GM13977 (cell line): ENCODE measurements around the gene ROMO1.

ENCODE experiments used
- DNase-seq: peaks from one replicate; pipeline ENCODE4 v3.0.0; 2012; ENCODE audit warnings: low spot score
- CTCF ChIP-seq: IDR thresholded peaks from 2 replicates; pipeline ENCODE4 v1.5.1; 2012; ENCODE audit warnings: mild to moderate bottlenecking, control low read depth; ENCODE audit not compliant: insufficient read depth; ENCODE audit errors: extremely low read depth, missing control alignments
- in situ Hi-C: fragments of 300-500 bp; cut with MboI; formaldehyde crosslinking; loops from one replicate; pipeline ENCODE4 v1.12.0; 2022; ENCODE audit warnings: low sequenced_read_pairs, low pct_unique_long_range_greater_than_20kb, mixed read lengths, inconsistent platforms; ENCODE audit not compliant: unreplicated experiment

Gene ROMO1

GRCh38 chr20:35695978-35696377, 3.2 kb upstream of the ROMO1 start:
- in situ Hi-C loops: no loop called here
- no peak for DNase-seq
- no peak for TF ChIP-seq CTCF

- in situ Hi-C loops: no loop called here
- TF ChIP-seq CTCF: no peak
- no peak for DNase-seq
Measured at GRCh38 chr20:35697696-35698297, 1.4 kb upstream of the ROMO1 start.

- in situ Hi-C loops: no loop called here
- peak; percentile 50 for DNase-seq
- no peak for TF ChIP-seq CTCF
Measured at GRCh38 chr20:35698298-35699126, 693 bp upstream of the ROMO1 start.

GRCh38 chr20:35699957-35700624, 886 bp downstream of the ROMO1 start:
- TF ChIP-seq CTCF: no peak

GRCh38 chr20:35700625-35701148, 1.5 kb downstream of the ROMO1 start:
- TF ChIP-seq CTCF: no peak
- no peak for DNase-seq
- in situ Hi-C loops: no loop called here

More at GRCh38 chr20:35699957-35700624, 886 bp downstream of the ROMO1 start:
- in situ Hi-C loops: no loop called here
- DNase-seq: no peak

- in situ Hi-C loops: no loop called here
- DNase-seq: no peak
Measured at GRCh38 chr20:35702051-35702823, 3.0 kb downstream of the ROMO1 start.

More at GRCh38 chr20:35702051-35702823, 3.0 kb downstream of the ROMO1 start:
- TF ChIP-seq CTCF: no peak
